DMS114 treated with DMSO at 0.1 percent for 48 hours (cell line): ENCODE measurements around the gene EZH1.
"Not testable (repeated sequence)": the region's sequence is repeated elsewhere in the genome, so short reads cannot be mapped to it uniquely, and the experiment has no call there.

Experiments
- DNase-seq: peaks from one replicate; lab custom pipeline; 2025; ENCODE audit not compliant: unreplicated experiment; lab: John Stamatoyannopoulos, UW

Gene EZH1

DNA sequence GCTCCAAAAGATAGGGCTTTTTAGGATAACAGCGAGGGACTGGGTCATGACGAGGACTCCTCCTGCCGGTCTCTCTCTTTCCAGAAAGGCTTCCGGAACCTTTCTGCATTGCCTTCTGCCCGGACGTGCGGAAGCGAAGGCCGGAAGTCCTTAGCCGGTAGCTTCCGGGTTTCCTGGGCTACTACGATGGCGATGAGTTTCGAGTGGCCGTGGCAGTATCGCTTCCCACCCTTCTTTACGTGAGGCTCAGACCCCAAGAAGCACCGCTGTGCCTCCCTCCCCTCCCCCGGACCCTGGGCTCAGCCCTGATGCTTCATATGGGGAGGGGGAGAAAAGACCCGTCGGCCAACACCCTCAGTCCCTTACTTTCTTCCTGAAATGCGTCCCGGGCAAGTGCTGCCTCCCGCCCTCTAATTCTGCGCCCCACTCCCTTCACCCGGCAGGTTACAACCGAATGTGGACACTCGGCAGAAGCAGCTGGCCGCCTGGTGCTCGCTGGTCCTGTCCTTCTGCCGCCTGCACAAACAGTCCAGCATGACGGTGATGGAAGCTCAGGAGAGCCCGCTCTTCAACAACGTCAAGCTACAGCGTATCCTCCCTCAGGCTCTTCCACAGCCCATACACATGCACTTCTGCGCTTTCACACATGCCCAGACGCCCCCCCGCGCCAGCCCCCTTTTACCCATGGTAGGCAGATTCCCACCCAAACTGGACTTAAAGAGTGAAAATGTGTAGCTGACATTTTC, 28.6 kb upstream of the EZH1 start, which contains the start of gene VPS25:
Gene VPS25 (plus strand): TSS at position 160 of the 746 bp plus-strand sequence. CDS start 27 bp downstream, at position 187.
- DNase-seq, result peak; percentile 79

DNA sequence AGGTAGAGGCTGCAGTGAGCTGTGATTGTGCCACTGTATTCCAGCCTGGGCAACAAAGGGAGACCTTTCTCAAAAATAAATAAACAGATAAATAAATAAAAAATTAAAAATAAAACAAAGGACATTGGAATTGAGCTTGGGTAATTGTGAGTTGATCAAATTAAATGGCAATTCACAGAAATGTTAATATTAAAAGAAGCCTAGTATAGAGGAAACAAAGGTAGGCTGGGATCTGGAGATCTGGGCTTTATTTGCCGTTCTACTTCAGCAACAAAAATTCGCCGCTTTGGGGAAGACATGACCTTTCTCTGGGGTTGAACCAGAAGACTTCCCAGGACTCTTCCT, 28.1 kb upstream of the EZH1 start:
- no peak for DNase-seq

DNA sequence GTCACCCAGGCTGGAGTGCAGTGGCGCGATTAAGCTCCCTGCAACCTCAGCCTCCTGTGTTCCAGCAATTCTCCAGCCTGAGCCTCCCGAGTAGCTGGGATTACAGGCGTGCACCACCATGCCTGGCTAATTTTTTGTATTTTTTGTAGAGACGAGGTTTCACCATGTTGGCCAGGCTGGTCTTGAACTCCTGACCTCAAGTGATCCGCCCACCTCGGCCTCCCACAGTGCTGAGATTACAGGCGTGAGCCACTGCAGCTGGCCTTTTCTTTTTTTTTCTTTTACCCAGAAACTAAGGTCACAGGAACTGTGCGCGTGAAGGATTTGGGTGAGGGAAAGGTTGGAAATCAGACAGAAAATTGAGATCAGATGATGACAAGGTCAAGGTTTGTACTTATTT, 25.1 kb upstream of the EZH1 start:
- not testable (repeated sequence) for DNase-seq

DNA sequence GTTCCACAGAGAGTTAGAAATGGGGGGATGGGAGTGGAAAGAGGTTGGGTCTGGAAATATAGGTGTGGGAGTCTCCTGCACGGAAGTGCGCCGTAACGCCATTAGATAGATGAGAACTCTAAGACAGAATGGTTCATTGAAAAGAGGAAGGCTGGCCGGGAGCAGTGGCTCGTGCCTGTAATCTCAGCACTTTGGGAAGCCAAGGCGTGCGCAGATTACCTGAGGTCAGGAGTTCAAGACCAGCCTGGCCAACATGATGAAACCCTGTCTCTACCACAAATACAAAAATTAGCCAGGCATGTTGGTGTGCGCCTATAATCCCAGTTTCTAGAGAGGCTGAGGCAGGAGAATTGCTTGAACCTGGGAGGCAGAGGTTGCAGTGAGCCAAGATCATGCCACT, 23.2 kb upstream of the EZH1 start:
- not testable (repeated sequence) for DNase-seq

DNA sequence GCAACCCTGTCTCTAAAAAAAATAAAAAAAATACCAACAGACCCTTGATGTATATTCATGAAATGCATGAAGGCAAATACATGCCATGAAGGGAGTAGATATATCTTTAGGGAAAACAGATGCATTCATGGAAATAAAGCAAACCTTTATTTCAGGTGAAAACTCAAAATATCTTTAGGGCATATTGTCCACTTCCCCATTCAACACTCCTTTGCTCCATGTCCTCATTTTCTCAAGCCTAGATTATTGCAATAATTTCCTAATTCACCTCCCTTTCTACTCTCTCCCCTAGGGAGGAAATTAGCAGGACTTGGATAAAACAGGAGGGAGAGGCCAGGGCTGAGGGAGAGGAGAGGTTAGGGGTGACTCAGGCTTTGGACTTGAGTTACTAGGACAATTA, 22.7 kb upstream of the EZH1 start:
- DNase-seq, result no peak

DNA sequence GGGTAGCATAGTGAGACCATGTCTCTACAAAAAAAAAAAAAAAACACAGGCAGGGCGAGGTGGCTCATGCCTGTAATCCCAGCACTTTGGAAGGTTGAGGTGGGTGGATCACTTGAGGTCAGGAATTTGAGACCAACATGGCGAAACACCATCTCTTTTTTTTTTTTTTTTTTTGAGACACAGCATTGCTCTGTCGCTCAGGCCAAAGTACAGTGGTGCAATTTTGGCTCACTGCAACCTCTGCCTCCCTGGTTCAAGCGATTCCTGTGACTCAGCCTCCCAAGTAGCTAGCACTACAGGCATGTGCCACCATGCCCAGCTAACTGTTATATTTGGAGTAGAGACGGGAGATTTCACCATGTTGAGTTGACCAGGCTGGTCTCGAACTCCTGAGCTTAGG, 21.3 kb upstream of the EZH1 start:
- no peak for DNase-seq

DNA sequence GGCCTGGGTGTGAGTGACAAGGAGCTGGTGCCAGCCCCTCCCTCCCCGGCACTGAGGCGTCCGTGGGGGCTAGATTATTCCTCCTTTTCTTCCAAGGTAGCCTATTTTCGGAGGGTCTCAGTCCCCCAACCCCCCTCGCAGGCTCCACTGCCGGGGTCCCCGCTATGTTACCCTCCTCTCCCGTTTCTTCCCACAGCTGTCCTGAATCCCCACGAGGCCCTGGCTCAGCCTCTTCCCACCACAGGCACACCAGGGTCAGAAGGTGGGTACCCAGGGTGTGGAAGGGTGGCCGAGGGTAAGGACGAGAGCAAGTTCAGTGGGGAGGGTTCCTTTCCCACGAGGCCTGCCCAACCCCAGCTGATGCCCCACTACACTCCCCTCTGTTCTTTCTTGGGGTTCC, 16.8 kb upstream of the EZH1 start:
- no peak for DNase-seq

DNA sequence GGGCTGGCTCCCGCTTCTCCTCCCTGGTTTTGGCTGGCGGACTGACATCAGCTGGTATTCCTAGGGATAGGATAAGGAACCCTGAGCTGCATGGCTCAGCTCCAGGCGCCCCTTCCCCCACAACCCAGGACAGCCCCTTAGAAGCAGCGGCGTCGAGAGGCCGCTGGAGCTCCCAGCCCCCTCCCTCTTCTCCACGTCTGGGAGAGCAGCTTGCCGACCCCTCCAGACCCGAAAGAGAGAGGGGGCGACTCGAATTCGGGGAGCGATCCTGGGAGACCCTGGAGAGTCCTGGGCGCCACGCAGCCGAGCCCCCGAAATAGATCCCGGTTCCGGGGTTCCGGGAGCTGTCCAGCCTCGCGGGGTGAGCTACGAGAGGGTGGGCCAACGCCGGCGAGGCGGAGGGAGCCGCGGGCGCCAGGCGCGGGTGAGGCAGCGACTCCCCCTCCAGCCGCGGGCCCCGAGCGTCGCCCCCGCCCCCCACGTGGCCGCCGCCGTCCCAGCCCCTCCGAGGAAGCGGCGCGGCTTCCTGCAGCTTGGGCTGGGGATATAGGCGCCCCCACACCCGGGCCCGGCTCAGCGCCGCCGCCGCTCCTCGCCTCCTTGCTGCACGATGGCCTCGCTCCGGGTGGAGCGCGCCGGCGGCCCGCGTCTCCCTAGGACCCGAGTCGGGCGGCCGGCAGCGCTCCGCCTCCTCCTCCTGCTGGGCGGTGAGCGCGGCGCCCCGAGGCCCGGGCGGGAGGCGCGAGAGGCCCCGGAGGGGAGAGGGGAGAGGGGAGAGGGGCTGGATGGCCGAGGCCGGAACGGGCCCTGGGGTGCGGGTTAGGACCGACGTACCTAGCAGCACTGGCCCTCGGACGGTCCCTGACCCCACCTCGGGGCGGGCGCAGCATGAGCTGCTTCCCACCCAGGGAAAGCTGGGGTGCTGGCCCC, 16.1 kb upstream of the EZH1 start, which contains the start of gene RAMP2:
Gene RAMP2 (plus strand): TSS at position 576 of the 930 bp plus-strand sequence. CDS start 35 bp downstream, at position 611.
- no peak for DNase-seq

DNA sequence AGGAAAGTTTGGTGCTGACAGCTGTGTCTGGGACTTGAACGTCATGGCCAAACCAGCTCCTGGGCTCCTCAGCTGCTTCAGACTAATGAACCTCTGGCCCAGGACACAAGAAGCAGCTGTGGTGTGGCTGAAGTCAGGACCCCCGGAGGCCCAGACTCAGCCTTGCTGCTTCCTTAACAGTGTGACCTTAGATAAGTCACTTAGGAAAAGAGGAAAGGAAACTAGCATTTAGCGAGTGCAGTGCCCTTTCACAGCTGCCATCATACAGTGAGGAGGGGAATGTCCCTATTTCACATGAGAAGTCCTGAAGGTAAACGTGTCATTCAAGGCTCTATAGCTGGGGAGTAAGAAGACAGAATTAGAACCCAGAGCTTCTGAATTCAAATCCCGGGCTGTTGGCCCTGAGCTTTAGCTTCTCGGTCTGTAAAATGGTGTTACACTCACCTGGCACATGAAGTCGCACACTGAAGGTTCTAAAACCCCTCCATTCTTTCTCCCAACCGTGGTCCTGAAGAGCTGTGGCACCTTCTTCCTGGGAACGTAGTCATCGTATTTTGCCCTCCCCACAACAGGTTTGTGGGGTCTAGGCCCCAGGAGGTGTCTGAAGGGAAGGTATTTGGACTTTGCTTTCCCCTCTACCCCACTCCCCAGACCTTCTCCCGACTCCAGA, 15.3 kb upstream of the EZH1 start:
- no peak for DNase-seq

DNA sequence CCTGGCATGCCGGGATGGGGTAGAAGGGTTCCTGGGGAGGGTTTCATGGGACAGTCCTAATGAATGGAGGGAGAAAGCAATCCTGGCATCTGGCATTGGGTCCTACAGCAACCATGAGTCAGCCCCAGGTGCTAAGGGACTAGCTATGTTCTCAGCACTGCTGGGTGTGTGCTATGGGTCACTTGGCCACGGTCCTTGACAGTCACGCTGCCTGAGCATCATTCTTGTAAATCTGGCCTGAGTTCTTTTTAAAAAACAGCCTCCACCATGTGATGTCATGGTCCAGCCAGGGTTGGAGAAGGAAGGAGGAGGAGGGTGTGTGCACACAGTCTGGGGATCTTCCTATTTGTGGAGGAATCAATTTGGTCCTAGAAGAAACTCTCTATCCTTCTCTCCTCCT, 9.9 kb upstream of the EZH1 start:
- no peak for DNase-seq

DNA sequence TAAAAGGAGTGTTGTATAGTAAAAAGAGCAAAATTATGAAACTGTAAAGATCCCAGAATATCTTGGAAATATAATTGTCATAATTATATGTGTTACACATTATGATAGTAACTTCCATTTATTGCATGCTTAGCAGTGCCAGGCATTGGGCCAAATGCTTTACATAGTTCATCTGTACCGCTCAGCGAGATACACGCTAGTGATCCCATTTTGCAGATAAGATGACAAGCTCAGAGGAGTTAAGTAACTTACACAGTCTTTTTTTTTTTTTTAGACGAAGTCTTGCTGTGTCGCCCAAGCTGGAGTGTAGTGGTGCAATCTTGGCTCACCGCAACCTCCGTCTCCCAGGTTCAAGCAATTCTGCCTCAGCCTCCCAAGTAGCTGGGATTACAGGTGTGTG, 6.8 kb upstream of the EZH1 start:
- no peak for DNase-seq

DNA sequence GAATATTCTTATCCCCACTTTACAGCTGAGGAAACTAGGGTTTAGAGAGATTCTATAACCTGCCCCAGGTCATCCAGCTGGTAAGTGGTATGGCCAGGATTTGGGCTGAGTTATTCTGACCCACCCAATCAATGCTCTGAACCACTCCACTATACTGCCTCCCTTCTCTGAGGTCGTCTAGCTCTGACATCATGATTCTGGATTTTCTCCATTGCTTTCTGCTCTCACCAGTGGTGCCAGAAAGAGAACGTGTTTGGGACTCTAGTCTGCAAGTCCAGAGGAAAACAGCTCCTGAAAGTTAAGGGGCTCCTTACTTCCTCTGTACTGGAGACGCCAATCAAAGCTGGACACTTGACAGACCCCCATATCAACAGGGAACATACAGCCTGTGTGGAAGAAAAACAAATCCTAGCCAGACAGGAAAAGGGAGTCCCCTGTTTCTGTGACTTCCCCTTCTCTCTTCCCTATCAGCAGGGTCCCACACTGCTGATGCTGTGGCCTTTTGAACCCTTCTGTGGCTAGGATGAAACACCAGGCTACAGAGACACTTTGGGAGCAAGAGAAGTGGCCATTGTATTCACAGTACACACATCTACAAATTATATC, 6.0 kb upstream of the EZH1 start:
- DNase-seq, result no peak

DNA sequence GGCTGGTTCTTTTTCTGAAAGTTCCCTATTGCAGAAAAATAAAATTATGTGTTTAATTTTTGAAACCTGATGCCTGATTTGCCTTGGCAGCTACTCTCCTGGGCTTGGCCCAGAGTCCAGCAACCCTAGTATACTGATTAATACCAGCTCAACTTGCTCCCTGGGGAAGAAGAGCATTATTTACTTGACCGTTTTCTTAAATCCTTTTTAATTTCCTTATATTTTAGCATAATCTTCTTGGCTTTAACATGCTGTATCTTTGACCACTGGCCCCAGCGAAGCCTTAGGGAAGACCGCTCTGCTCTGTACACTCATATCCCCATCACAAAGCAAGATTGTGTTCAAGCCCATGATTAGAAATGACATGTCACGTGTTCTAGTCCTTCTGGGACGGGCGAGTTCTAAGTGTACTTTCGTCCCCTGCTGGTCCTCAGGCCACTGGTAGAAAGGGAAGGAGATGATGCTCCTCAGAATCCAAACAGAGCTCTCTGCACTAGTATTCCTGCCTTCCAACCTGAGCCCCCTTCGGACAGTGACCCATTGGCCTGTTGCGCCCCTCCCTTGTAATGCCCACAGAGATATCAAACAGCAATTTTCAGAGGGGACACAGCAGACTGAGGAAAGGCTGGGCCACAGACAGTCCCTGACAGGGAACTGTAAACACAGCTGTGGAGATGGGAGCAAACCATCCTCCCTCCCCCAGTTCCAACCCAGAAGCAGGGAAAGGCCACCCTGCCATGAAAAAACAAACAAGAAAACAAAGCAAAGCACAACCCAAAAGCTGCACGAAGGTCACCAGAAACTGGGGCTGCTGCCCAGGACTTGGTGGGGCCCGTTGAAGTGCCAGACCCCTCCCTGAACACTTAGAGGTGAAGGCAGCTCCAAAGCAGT, 4.3 kb upstream of the EZH1 start:
- DNase-seq, result no peak

DNA sequence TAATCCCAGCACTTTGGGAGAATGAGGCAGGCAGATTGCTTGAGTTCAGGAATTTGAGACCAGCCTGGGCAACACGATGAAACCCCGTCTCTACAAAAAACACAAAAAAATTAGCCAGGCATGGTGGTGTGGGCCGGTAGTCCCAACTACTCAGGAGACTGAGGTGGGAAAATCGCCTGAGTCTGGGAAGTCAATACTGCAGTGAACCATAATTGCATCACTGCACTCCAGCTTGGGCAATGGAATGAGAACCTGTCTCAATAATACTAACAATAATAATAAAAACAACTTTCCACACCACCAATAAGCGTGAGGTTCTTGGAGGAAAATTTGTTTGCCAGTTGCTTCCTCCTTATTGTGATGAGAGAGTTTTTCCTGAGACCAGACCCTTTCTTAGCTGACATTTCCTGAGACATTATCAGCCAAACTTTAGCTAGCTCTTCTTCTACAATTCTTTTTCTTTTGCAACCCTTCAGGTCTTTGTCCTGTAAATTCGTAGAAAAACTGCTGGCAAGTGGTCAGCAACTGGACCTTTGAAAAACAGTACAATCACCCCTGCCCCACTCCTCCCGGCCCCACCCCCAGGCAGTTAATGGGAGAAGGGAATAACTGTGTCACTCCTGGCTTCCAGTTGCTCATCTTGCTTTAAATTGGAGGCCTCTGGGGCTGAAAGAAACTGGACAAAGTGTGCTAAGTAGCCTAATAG, 3.5 kb upstream of the EZH1 start:
- DNase-seq, result no peak

DNA sequence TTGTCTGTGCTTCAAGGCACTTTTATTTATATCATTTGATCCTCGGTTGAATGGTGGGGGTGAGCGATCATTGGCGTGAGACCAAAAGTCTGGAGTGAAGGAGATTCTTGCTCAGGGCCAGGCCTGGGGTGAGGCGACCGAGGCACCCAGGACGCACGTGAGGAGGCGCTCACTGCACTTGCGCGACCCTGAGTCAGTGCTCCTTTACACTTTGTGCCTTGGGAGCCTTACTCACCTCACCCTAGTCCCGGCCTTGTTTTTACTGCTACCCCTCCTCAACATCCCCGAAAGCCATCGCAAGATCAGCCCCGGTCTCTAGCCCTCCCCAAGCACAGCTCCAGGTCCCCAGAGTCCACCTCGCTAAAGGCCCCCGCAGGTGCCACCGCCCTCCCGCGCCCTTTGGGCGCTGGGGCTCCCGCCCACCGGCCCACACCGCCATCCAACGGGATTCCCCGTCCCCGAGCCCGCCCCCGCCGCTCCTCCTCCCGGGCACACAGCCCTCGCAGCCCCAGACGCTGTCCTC, 496 bp downstream of the EZH1 start:
- no peak for DNase-seq

DNA sequence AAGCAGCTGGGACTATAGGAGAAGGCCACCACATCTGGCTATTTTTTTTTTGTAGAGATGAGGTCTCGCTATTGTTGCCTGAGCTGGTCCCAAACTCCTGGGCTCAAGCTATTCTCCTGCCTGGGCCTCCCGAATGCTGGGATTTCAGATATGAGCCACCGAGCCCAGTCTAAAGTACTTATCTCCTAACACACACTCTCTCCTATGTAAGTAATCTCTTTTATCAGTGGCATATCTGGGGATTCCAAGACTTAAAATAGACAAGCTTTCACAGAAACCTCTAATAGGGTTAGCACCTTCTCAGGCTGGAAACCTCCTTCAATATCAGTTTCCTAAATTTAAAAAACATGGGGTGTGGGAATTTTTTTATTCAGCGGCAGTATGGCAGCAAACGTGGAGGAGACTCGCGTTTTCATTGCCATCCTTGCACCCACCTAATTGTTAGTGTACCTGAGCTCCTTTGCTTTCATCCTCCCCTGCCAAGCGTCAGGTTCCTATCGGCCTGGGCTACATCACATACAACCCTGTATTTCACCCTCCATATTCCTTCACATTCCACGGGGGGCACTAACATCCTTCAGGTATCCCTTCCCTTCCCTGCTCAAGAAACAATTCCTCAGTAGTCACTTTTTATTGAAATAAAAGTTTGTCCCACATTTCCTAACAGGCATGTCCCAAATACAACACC, 1.1 kb downstream of the EZH1 start:
- DNase-seq, result peak; percentile 21

DNA sequence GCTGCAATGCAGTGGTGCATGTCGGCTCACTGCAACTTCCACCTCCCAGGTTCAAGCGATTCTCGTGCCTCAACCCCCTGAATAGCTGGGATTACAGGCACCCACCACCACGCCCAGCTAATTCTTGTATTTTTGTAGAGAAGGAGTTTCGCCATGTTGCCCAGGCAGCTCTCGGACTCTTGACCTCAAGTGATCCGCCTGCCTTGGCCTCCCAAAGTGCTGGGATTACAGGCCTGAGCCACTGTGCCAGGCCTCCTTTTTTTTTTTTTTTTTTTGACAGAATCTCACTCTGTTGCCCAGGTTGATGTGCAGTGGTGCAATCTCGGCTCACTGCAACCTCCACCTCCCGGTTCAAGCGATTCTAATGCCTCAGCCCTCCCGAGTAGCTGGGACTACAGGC, 1.9 kb downstream of the EZH1 start:
- not testable (repeated sequence) for DNase-seq

DNA sequence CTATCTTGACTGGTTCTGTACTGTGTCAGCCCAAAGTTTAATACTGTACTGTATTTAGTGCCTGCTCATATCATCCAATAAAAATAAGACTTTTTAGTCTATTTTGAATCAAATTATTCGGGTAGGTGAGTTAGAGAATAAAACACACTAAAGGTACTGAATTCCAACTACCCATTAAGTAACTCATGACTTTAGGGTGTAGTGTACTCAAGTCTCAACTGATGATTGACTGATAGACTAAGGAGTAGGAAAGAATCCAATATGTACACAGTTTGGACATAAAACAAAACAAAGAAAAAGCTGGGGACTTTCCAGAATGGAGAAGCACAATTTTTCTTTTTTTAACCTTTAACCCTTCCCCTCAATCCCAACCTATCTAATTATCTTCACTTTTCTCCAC, 4.1 kb downstream of the EZH1 start:
- no peak for DNase-seq

DNA sequence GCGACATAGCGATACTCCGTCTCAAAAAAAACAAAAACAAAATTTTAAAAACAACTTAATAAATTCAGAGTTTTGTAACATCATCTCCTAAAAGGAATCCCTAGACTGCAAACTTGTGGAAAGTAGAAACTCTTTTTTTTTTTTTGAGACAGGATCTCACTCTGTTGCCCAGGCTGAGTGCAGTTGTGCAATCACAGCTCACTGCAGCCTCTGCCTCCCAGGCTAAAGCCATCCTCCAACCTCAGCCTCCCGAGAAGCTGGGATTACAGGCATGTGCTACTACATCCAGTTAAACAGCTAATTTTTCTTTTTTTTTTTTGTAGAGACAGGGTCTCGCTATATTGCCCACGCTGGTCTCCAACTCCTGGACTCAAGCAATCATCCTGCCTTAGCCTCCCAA, 19.7 kb downstream of the EZH1 start:
- no peak for DNase-seq
